SH-SY5Y (cell line): ENCODE results near the gene RBFOX2.

Source experiments
- GATA2 ChIP-seq: IDR thresholded peaks from 2 replicates; pipeline ENCODE4 v1.6.1; 2011; ENCODE audit warnings: mild to moderate bottlenecking, low read depth, low read length
- GATA3 ChIP-seq: IDR thresholded peaks from 2 replicates; pipeline ENCODE4 v1.6.1; 2011; ENCODE audit warnings: low read depth, mild to moderate bottlenecking, low read length, moderate library complexity

DNA sequence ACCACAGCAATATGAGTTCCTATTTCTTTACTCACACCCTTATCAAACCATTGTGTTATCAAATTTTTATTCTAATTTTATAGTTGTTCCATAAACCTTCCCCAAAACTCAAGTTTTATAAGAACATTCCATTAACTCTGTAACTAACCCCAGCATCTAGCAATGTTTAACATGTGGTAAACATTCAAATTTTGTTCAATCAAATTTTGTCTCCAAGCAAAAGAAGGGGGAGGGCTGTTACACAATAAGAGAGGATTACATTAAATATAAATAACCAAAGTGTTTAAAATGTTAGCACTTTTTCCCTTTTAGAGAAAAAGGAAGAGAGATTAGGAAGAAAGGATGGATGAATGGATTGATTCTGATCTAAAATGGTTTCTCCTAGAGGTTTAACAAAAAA is 20.5 kb downstream of the RBFOX2 start:
- TF ChIP-seq GATA2: no peak
- no peak for TF ChIP-seq GATA3
